ENCODE data around the gene PLS3.
"Not testable (repeated sequence)": the region's sequence is repeated elsewhere in the genome, so short reads cannot be mapped to it uniquely, and the experiment has no call there.

DNA sequence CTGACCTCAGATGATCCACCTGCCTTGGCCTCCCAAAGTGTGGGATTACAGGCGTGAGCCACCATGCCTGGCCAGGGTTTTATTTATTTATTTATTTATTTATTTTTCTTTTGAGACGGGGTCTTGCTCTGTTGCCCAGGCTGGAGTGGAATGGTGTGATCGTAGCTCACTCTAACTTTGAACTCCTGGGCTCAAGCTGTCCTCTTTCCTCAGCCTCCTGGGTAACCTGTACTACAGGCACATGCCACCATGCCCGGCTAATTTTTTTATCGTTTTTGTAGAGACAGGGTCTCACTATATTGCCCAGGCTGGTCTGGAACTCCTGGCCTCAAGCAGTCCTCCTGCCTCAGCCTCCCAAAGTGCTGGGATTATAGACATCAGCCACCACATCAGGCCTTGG lies 72.4 kb downstream of the PLS3 start:
- TF ChIP-seq, protein P1, sequence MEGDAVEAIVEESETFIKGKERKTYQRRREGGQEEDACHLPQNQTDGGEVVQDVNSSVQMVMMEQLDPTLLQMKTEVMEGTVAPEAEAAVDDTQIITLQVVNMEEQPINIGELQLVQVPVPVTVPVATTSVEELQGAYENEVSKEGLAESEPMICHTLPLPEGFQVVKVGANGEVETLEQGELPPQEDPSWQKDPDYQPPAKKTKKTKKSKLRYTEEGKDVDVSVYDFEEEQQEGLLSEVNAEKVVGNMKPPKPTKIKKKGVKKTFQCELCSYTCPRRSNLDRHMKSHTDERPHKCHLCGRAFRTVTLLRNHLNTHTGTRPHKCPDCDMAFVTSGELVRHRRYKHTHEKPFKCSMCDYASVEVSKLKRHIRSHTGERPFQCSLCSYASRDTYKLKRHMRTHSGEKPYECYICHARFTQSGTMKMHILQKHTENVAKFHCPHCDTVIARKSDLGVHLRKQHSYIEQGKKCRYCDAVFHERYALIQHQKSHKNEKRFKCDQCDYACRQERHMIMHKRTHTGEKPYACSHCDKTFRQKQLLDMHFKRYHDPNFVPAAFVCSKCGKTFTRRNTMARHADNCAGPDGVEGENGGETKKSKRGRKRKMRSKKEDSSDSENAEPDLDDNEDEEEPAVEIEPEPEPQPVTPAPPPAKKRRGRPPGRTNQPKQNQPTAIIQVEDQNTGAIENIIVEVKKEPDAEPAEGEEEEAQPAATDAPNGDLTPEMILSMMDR (IDR thresholded peaks at IDR 0.05), result not testable (repeated sequence)
- not testable (repeated sequence) for TF ChIP-seq POLR2A (IDR thresholded peaks at IDR 0.05)
